Skeletal muscle tissue (tissue), 4 donors: ENCODE data around the gene FLNC. TPM values are rescaled to one million over a fixed set of nuclear protein-coding genes. Genes with fewer than 3 reads are reported as not detected.
A peak's percentile ranks its signal among the peaks of the same experiment; 100 is the strongest.

Experiments used
- H3K27ac ChIP-seq: one replicate; pipeline ENCODE4 v1.7.0; 2013; ENCODE audit warnings: mild to moderate bottlenecking, low read depth, low read length, inconsistent platforms
- H3K27me3 ChIP-seq, 3 donors: one replicate each; pipeline ENCODE4 v1.7.0; 2013; ENCODE audit warnings: low read length in 3 of 3; ENCODE audit not compliant: control insufficient read depth in 3 of 3, insufficient read depth in 3 of 3
- H3K36me3 ChIP-seq, 3 donors: one replicate each; pipeline ENCODE4 v1.7.0; 2013; ENCODE audit warnings: low read length in 3 of 3; ENCODE audit not compliant: control insufficient read depth in 3 of 3, insufficient read depth in 3 of 3
- H3K4me1 ChIP-seq, 3 donors: one replicate each; pipeline ENCODE4 v1.7.0; 2013; ENCODE audit warnings: low read length in 3 of 3, mild to moderate bottlenecking in 3 of 3; ENCODE audit not compliant: control insufficient read depth in 3 of 3, insufficient read depth in 3 of 3
- H3K4me3 ChIP-seq, 3 donors: one replicate each; pipeline ENCODE4 v1.7.0; 2013; ENCODE audit warnings: low read length in 3 of 3
- H3K9ac ChIP-seq, 3 donors: one replicate each; pipeline ENCODE4 v1.7.0; 2013; ENCODE audit warnings: low read length in 3 of 3, mild to moderate bottlenecking in 3 of 3, moderate library complexity in 2 of 3, low read depth in 1 of 3
- H3K9me3 ChIP-seq, 3 donors: one replicate each; pipeline ENCODE4 v1.7.0; 2013; ENCODE audit warnings: low read length in 3 of 3; ENCODE audit not compliant: control insufficient read depth in 3 of 3
- total RNA-seq: library from RNA; depleted of rRNA; stranded (reverse); fragments of >200 nt; gene quantifications from one replicate; pipeline ENCODE4 v1.2.3, GENCODE V29; 2014
- donor health status: Osteomylitis.

Gene FLNC
- total RNA-seq, 1 donor from 2014 or later = 611 TPM

DNA sequence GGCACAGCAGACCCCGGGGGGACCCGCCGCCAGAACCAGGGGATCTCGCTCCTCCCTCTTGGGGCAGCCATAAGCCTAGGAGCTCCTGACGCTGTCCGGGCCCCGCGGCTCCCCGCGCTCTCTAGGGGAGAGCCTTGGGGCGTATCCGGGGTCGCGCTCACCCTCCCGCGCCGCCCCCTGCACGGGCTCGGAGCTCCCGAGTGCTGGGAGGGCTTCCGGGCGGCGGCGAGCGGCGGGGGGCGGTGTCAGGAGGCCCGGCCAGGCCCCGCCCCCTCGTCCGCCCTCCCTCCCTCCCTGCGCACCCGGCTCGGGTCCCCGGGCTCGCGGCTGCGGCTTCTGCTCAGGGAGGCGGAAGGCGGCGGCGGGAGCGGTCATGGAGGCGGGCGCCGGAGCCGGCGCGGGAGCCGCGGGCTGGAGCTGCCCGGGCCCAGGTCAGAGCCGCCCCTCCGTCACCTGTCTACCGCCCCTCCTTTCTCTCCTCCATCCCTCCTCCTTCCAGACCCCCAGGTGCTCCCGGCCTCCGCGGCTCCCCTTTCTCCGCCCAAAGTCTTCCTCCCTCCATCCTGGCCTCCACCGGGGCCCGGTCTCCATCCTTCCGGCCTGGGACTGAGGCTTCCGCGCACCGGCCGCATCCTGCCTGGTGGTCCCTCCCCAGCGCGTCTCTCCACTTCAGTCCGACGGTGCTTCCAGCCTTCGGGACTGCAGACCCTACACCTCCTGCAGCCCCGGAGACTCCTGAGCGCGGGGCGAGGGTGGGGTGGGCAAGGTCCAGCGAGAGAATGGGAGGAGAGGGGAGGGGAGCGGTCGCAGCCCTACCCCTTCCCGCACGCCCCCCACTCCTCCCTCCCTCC lies 38.9 kb upstream of the FLNC start, which contains the start of gene CCDC136:
Gene CCDC136, plus strand, starts transcription at position 848 of the 851 bp plus-strand sequence. CDS start 444 bp downstream, outside the sequence.
- no peaks in the 10 kb centered on the region for H3K9me3 ChIP-seq
- H3K27ac ChIP-seq = no peak within 1 kb of the TSS
- no peaks in the 10 kb centered on the region for H3K27me3 ChIP-seq
- peak within 1 kb of the TSS; percentile 70 to 82 (median 74) for H3K4me3 ChIP-seq
- peaks cover 16 to 29% (median 28%) of the 10 kb centered on the region in 3 donors for H3K4me1 ChIP-seq
- no peaks in the 10 kb centered on the region for H3K36me3 ChIP-seq
- H3K9ac ChIP-seq = peak within 1 kb of the TSS; percentile 65 to 77 (median 70)

DNA sequence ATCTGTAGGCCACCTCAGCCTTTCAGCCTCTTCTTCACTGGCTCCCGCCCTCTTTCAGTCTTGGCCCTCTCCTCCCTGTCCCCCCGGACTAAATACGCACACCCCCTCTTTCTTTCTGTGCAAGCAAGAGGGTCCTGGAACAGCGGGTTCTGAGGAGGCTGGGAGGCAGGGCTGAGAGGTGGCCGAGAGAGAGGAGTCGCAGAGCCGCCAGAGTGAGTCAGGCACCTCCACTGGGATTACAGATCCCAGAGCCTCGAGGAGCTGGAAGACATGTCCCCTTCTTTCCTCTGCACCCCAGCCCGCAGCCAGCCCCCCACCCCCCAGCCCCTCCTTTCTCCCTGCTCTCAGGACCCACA lies 38.3 kb upstream of the FLNC start:
- Histone ChIP-seq H3K36me3 (no peaks in the 10 kb centered on the region), H3K27ac (no peak overlapping the region), H3K9ac (peak overlapping the region in 2 of 3 donors; percentile 70 to 77), H3K4me3 (peak overlapping the region; percentile 70 to 82 (median 74)), H3K4me1 (peaks cover 16 to 30% (median 28%) of the 10 kb centered on the region in 3 donors), H3K9me3 (no peaks in the 10 kb centered on the region), H3K27me3 (no peaks in the 10 kb centered on the region)

DNA sequence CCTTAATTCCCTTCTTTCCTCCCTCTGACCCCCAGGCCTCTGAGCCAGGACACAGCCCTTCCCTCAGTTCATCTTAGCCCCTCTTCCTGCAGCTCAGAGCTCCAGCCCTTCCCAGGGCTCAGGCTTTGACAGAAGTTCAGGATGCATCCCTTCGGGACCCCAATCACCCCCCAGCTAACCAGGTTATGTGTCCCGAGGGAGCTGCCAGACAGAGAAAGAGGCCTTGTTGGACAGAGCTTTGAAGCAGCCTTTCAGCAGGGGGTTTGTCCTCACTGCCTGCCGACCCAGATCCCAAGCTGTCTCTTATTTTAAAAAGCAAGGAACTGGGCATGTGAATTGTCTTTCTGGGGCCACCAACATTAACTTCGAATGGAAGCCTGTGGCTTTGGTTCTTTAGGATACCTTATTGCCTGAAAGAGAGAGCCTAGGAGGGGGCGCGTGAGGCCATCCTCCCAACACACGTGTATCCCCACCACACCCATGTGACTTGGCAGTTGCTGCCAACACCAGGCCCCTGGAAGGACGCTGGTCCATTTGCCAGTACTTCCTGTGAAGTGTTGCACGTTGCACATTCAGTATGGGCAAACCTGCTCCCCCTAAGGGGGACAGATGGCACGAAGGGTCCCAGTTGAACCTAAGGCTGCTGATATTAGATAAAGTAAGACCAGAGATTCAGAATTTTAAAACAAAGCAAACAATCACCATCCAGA lies 37.6 kb upstream of the FLNC start:
- H3K27ac ChIP-seq = no peak overlapping the region
- H3K4me3 ChIP-seq = no peak overlapping the region
- H3K4me1 ChIP-seq = peaks cover 16 to 30% (median 28%) of the 10 kb centered on the region in 3 donors
- H3K36me3 ChIP-seq = no peaks in the 10 kb centered on the region
- H3K27me3 ChIP-seq = no peaks in the 10 kb centered on the region
- H3K9me3 ChIP-seq = no peaks in the 10 kb centered on the region
- no peak overlapping the region for H3K9ac ChIP-seq

DNA sequence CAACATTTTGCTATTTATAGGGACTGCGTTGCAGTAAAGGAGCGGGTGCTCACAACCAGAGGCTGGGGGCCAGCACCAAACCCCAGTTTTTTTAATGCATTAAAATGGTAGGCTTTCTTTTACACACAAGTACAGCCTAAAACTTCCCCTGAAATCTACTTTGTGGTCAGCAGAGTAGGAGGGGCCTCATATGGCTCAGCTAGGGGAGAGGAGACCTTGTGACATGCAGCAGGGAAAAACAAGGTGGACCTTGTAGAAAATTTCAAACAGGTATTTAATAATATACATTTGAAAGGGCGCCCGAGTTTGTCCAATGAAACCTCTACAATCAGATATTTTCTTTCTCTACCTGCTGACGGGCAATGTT lies 37.0 kb upstream of the FLNC start:
- Histone ChIP-seq H3K9me3 (no peaks in the 10 kb centered on the region), H3K27ac (no peak overlapping the region), H3K4me3 (no peak overlapping the region), H3K27me3 (no peaks in the 10 kb centered on the region), H3K36me3 (no peaks in the 10 kb centered on the region), H3K9ac (no peak overlapping the region), H3K4me1 (peaks cover 16 to 30% (median 28%) of the 10 kb centered on the region in 3 donors)

DNA sequence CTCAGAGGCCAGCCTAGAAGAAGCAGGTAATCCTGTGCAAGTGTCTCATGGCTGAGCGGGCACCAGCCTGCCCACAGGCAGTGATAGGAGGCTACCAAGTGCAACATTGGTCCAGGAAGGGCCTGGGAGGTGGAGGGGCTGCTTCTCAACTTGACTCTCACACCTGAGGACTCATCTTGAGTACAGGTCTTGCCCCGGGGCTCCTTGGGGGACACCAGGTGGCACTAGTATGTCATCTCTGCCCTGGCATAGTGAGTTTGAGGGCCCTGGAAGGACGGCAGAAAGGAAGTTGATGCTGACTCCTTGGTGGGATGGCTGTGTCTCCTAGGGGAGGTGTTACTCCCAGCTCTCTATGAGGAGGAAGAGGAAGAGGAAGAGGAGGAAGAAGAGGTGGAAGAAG lies 36.2 kb upstream of the FLNC start:
- no peak overlapping the region for H3K4me3 ChIP-seq
- H3K4me1 ChIP-seq = peaks cover 16 to 30% (median 28%) of the 10 kb centered on the region in 3 donors
- H3K27me3 ChIP-seq = no peaks in the 10 kb centered on the region
- H3K9ac ChIP-seq = peak overlapping the region in 1 of 3 donors; percentile 40
- H3K36me3 ChIP-seq = no peaks in the 10 kb centered on the region
- H3K27ac ChIP-seq = no peak overlapping the region
- H3K9me3 ChIP-seq = no peaks in the 10 kb centered on the region

DNA sequence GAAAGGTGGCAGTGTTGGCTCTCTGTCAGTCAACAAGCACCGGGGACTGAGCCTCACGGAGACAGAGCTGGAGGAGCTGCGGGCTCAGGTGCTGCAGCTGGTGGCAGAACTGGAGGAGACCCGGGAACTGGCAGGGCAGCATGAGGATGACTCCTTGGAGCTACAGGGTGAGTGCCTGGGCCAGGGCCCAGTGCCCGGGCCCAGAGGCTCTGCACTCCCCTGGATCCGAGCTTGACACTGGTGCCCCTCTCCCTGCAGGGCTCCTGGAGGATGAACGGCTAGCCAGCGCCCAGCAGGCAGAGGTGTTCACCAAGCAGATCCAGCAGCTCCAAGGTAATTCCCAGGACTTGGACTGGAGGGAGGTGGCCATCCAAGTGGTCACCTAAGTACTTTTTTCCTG lies 35.8 kb upstream of the FLNC start:
- Histone ChIP-seq H3K27me3 (no peaks in the 10 kb centered on the region), H3K9me3 (no peaks in the 10 kb centered on the region), H3K36me3 (no peaks in the 10 kb centered on the region), H3K27ac (no peak overlapping the region), H3K9ac (peak overlapping the region in 1 of 3 donors; percentile 40), H3K4me1 (peaks cover 16 to 30% (median 28%) of the 10 kb centered on the region in 3 donors), H3K4me3 (no peak overlapping the region)

DNA sequence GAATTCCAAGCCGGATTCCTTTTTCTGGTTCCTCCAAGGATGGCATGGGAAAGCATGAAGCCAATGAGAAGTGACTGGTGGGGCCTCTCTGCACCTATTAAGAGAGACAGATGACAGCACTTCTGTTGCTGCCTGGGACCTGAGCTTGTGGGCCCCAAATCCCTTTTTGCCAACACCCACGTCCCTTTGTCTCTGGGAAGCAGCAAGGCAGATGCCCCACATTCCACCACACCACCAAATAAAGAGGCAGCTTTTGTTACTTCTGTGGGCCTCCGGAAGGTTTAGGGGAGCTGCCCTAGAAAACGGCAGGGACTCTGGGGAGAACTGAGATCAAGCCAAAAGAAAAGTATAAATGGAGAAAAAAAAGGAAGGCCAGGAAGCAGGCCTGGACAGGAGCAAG lies 35.1 kb upstream of the FLNC start:
- H3K9ac ChIP-seq = no peak overlapping the region
- no peaks in the 10 kb centered on the region for H3K36me3 ChIP-seq
- H3K4me1 ChIP-seq = peaks cover 16 to 30% (median 28%) of the 10 kb centered on the region in 3 donors
- no peaks in the 10 kb centered on the region for H3K9me3 ChIP-seq
- no peak overlapping the region for H3K4me3 ChIP-seq
- no peak overlapping the region for H3K27ac ChIP-seq
- H3K27me3 ChIP-seq = no peaks in the 10 kb centered on the region

DNA sequence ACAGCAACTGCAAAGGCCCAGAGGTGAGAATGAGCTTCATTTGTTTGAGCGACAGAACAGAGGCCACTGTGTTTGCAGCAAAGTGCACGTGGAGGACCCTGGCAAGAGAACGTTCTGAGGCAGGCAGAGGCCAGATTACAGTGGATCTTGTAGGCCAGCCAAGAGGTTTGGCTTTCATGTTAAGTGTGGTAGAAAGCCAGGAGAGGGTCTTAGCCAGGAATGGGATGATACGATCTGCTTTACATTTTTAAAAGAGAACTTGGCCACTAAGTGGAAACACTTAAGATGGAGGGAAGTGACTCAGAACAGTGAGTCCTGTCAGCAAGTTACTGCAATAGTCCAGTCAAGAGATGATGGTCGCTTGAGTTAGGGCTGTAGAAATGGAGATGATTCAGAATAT lies 33.9 kb upstream of the FLNC start:
- no peak overlapping the region for H3K27ac ChIP-seq
- no peaks in the 10 kb centered on the region for H3K36me3 ChIP-seq
- no peaks in the 10 kb centered on the region for H3K9me3 ChIP-seq
- H3K4me3 ChIP-seq = no peak overlapping the region
- H3K27me3 ChIP-seq = no peaks in the 10 kb centered on the region
- H3K4me1 ChIP-seq = peaks cover 13 to 29% (median 26%) of the 10 kb centered on the region in 3 donors
- H3K9ac ChIP-seq = no peak overlapping the region

DNA sequence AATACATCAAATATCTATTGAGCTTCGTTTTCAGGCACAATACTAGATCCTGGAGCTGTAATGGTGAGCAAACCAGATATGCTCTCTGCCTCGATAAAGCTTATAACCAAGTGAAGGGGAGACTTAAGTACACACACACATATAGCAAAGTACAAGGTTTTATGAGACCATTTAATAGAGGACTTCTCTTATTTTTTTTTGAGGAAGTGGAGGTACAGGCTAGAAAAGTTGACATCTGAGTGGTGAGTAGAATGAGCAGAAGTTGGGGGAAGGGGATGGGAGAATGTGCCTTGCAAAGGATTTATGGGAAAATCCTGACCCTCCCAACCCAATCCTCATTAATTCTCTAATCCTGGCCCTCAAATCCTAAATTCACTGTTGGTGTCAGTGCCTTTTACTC lies 30.8 kb upstream of the FLNC start:
- Histone ChIP-seq H3K9ac (no peak overlapping the region), H3K4me3 (no peak overlapping the region)

DNA sequence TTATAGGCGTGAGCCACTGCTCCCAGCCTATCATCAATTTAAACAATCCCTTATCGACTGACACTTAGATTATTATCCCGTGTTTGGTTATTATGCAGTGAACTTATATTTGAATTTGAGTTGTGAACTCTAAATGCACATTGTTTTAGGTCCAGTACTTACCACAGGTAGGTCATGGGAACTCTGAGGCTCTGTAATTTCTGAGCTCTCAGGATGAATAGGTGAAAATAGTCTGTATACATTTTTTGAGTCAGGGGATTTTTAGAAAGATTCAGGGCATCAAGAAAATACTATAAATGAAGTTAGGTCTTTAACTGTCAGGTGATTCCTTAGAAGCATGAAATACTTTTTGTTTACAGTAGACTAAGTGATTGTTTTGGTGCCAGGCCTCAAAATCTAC lies 29.6 kb upstream of the FLNC start:
- Histone ChIP-seq H3K36me3 (peaks cover 0 to 5% (median 4%) of the 10 kb centered on the region in 3 donors), H3K4me1 (peaks cover 0 to 4% (median 3%) of the 10 kb centered on the region in 3 donors), H3K4me3 (no peak overlapping the region), H3K9me3 (no peaks in the 10 kb centered on the region), H3K27me3 (no peaks in the 10 kb centered on the region), H3K9ac (no peak overlapping the region), H3K27ac (no peak overlapping the region)

More for the DNA sequence above, 30.8 kb upstream of the FLNC start:
- H3K36me3 ChIP-seq = no peaks in the 10 kb centered on the region
- no peaks in the 10 kb centered on the region for H3K9me3 ChIP-seq
- peaks cover 0 to 10% (median 3%) of the 10 kb centered on the region in 3 donors for H3K4me1 ChIP-seq
- H3K27me3 ChIP-seq = no peaks in the 10 kb centered on the region
- no peak overlapping the region for H3K27ac ChIP-seq
